ENCODE results near the gene TLR7. TPM values are rescaled to one million over a fixed set of nuclear protein-coding genes. Genes with fewer than 3 reads are reported as not detected.
A peak's percentile ranks its signal among the peaks of the same experiment; 100 is the strongest.

TLR7 gene
- total RNA-seq, 2 experiments from 2014 or later: not detected

DNA sequence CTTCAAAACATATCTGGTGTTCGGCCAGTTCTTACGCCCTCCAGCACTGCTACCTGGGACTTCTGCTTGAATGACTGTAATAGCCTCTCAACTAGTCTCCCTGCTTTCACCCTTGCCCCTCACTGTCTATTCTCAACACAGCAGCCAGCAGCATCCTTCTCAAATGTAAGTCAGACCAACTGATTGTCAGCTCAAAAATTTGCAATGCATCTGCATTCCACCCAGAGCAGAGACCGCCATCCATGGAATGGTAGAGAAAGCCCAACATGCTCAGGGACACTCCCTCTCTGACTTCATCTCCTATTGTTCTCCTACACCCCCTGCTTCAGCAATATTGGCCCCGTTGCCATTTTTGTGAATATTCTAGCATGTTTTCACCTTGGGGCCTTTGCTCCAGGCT, 5.9 kb downstream of the TLR7 start:
- Mint-ChIP-seq H3K9me3 (no peaks in the 10 kb centered on the region), H3K36me3 (ENCODE audit: low read depth) (no peaks in the 10 kb centered on the region), H3K4me3 (no peak overlapping the region), H3K4me1 (peaks cover 2% of the 10 kb centered on the region), H3K27me3 (peaks cover 3% of the 10 kb centered on the region), H3K27ac (no peak overlapping the region)
- no peak for DNase-seq
- CTCF ChIA-PET: no interaction called here
- POLR2A ChIA-PET: no interaction called here

DNA sequence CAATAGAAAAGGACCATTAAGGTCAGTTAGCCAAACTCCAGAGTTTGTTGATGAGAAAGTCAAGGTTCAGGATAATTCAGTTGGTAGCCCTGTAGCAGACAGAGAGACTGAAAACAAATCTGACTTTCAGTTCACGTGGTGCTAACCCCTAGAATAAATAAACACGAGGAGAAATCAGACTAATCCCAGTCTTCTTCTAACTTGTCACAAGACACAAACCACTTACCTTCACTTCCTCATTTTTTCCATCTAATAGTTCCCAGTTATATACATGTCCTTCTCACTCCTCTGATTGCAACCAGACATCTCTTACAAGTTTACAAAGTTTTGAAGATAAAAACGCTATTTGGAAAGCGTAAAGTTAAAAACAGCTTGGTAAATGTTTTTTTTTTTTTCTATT, 7.7 kb downstream of the TLR7 start:
- H3K4me1 Mint-ChIP-seq: no peaks in the 10 kb centered on the region
- POLR2A ChIA-PET: no interaction called here

DNA sequence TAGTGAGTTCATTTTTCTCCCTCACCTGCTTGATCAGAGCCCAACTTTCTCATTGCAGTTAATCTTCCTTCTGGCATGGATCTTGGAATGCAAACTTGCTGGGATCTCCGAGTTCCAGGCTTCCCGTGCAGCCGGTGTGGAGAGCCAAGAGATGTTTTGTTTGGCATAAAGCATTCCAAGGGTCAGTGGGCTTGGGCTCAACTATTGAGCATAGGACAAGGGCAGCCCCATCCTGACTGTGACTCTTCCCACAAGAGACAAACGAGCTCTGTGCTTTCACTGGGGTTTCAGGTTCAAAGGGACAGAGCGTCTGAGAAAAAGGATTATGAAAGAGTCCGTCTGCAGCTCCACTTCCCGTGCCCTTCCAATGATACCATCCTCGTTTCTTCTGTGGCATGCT, 10.5 kb downstream of the TLR7 start:
- Mint-ChIP-seq H3K4me1 (no peaks in the 10 kb centered on the region), H3K36me3 (ENCODE audit: low read depth) (no peaks in the 10 kb centered on the region), H3K4me3 (no peak overlapping the region), H3K27me3 (peaks cover 4% of the 10 kb centered on the region), H3K27ac (no peak overlapping the region), H3K9me3 (no peaks in the 10 kb centered on the region)
- POLR2A ChIA-PET: no interaction called here
- DNase-seq: no peak
- CTCF ChIA-PET: no interaction called here

More for the DNA sequence above, 7.7 kb downstream of the TLR7 start:
- no peak overlapping the region for H3K4me3 Mint-ChIP-seq
- peaks cover 3% of the 10 kb centered on the region for H3K27me3 Mint-ChIP-seq
- no peak for DNase-seq
- CTCF ChIA-PET: no interaction called here
- no peak overlapping the region for H3K27ac Mint-ChIP-seq
- no peaks in the 10 kb centered on the region for H3K9me3 Mint-ChIP-seq
- no peaks in the 10 kb centered on the region for H3K36me3 Mint-ChIP-seq (ENCODE audit: low read depth)

DNA sequence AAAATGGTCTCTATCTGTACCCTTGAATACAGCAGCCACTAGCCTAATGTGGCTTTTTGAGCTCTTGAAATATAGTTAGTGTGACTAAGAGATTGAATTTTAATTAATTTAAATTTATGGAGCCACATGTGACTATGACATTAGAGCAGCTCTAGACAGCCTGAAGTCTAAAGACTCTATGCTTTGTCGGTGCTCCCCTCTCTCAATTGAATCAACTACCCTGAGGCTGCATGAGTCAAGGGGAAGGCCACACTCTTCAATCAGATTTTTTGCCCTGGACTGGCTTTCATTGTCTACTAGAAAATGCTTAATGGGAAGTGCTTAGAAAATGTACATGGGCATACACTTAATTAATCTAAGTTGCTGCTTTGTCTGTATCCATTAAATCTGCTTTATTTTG, 11.7 kb downstream of the TLR7 start:
- DNase-seq: no peak
- ChIA-PET POLR2A (no interaction called here), CTCF (no interaction called here)
- Mint-ChIP-seq H3K27me3 (peaks cover 8% of the 10 kb centered on the region), H3K36me3 (ENCODE audit: low read depth) (no peaks in the 10 kb centered on the region), H3K4me1 (no peaks in the 10 kb centered on the region), H3K9me3 (no peaks in the 10 kb centered on the region), H3K4me3 (no peak overlapping the region), H3K27ac (no peak overlapping the region)

DNA sequence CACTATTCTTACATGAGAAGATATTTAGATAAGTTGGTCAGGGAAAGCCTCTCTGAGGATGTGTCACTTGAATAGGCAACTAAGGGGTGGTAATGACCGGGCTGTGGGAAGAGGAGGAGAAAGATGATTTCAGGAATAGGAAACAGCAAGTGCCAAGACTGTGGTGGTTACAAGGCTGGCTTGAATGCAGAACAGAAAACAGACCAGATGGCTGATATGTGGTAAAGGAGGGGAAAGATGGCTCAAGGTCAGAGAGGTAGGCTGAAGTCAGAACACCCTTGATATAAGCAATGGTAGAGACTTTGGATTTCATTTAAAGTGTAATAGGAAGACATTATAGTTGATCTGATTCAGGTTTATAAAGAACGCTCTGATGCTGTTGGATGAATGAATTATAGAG, 15.0 kb downstream of the TLR7 start:
- Mint-ChIP-seq H3K4me3 (no peak overlapping the region), H3K27me3 (peaks cover 20% of the 10 kb centered on the region), H3K4me1 (no peaks in the 10 kb centered on the region), H3K36me3 (ENCODE audit: low read depth) (no peaks in the 10 kb centered on the region), H3K9me3 (no peaks in the 10 kb centered on the region), H3K27ac (no peak overlapping the region)
- ChIA-PET POLR2A (no interaction called here), CTCF (no interaction called here)
- DNase-seq: no peak

DNA sequence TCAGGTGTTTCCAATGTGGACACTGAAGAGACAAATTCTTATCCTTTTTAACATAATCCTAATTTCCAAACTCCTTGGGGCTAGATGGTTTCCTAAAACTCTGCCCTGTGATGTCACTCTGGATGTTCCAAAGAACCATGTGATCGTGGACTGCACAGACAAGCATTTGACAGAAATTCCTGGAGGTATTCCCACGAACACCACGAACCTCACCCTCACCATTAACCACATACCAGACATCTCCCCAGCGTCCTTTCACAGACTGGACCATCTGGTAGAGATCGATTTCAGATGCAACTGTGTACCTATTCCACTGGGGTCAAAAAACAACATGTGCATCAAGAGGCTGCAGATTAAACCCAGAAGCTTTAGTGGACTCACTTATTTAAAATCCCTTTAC, 18.6 kb downstream of the TLR7 start:
- Mint-ChIP-seq H3K9me3 (peaks cover 3% of the 10 kb centered on the region), H3K27ac (no peak overlapping the region), H3K4me3 (no peak overlapping the region), H3K36me3 (ENCODE audit: low read depth) (no peaks in the 10 kb centered on the region), H3K27me3 (peaks cover 20% of the 10 kb centered on the region), H3K4me1 (peaks cover 10% of the 10 kb centered on the region)
- ChIA-PET POLR2A (no interaction called here), CTCF (interaction anchor here (0.6 kb wide), 1 partner anchor 1333 kb away, joined by 3 read pairs; no protein-coding TSS in a partner anchor)
- DNase-seq: no peak

DNA sequence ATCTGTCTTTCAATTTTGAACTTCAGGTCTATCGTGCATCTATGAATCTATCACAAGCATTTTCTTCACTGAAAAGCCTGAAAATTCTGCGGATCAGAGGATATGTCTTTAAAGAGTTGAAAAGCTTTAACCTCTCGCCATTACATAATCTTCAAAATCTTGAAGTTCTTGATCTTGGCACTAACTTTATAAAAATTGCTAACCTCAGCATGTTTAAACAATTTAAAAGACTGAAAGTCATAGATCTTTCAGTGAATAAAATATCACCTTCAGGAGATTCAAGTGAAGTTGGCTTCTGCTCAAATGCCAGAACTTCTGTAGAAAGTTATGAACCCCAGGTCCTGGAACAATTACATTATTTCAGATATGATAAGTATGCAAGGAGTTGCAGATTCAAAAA, 19.7 kb downstream of the TLR7 start:
- Mint-ChIP-seq H3K4me1 (peaks cover 20% of the 10 kb centered on the region), H3K27me3 (peaks cover 20% of the 10 kb centered on the region), H3K27ac (no peak overlapping the region), H3K36me3 (ENCODE audit: low read depth) (no peaks in the 10 kb centered on the region), H3K9me3 (peaks cover 3% of the 10 kb centered on the region), H3K4me3 (no peak overlapping the region)
- ChIA-PET POLR2A (no interaction called here), CTCF (no interaction called here)
- DNase-seq: no peak

DNA sequence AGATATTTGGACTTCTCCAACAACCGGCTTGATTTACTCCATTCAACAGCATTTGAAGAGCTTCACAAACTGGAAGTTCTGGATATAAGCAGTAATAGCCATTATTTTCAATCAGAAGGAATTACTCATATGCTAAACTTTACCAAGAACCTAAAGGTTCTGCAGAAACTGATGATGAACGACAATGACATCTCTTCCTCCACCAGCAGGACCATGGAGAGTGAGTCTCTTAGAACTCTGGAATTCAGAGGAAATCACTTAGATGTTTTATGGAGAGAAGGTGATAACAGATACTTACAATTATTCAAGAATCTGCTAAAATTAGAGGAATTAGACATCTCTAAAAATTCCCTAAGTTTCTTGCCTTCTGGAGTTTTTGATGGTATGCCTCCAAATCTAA, 20.3 kb downstream of the TLR7 start:
- ChIA-PET POLR2A (no interaction called here), CTCF (no interaction called here)
- Mint-ChIP-seq H3K4me3 (no peak overlapping the region), H3K27me3 (peaks cover 17% of the 10 kb centered on the region), H3K4me1 (peaks cover 22% of the 10 kb centered on the region), H3K27ac (no peak overlapping the region), H3K9me3 (peaks cover 3% of the 10 kb centered on the region), H3K36me3 (ENCODE audit: low read depth) (no peaks in the 10 kb centered on the region)
- DNase-seq: no peak

DNA sequence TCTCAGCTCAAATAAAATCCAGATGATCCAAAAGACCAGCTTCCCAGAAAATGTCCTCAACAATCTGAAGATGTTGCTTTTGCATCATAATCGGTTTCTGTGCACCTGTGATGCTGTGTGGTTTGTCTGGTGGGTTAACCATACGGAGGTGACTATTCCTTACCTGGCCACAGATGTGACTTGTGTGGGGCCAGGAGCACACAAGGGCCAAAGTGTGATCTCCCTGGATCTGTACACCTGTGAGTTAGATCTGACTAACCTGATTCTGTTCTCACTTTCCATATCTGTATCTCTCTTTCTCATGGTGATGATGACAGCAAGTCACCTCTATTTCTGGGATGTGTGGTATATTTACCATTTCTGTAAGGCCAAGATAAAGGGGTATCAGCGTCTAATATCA, 20.9 kb downstream of the TLR7 start:
- no peaks in the 10 kb centered on the region for H3K36me3 Mint-ChIP-seq (ENCODE audit: low read depth)
- CTCF ChIA-PET: interaction anchor here (1.5 kb wide), 1 partner anchor 13 kb away, joined by 4 read pairs; no protein-coding TSS in a partner anchor
- no peak for DNase-seq
- no peak overlapping the region for H3K27ac Mint-ChIP-seq
- peaks cover 16% of the 10 kb centered on the region for H3K27me3 Mint-ChIP-seq
- no peak overlapping the region for H3K4me3 Mint-ChIP-seq
- peaks cover 25% of the 10 kb centered on the region for H3K4me1 Mint-ChIP-seq
- H3K9me3 Mint-ChIP-seq: peaks cover 3% of the 10 kb centered on the region
- POLR2A ChIA-PET: no interaction called here

DNA sequence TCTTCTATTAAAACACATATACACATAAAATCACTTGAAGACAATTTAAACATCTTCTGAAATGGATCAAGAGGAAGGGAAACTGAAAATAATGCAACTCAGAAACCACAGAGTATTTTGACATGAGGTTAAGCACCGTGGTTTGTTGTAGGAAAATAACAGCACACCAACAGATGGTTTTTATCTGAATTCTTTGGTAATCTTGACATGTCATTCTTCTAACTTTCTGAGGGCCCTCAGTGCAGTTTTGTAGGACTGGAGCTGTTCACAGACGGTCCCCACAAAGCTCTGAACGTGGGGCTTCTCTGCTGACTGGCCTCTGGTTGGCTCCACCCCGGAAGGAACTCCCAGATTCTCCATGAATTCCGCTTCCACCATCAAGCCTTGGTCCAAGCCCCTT, 23.6 kb downstream of the TLR7 start:
- CTCF ChIA-PET: interaction anchor here (0.9 to 3.9 kb wide), 3 partner anchors 56 to 121 kb away, joined by 3 to 18 read pairs (median 4); no protein-coding TSS in a partner anchor
- Mint-ChIP-seq H3K4me3 (no peak overlapping the region), H3K27ac (peak overlapping the region; percentile 79), H3K36me3 (ENCODE audit: low read depth) (no peaks in the 10 kb centered on the region), H3K9me3 (peaks cover 3% of the 10 kb centered on the region), H3K27me3 (peaks cover 8% of the 10 kb centered on the region), H3K4me1 (peaks cover 27% of the 10 kb centered on the region)
- POLR2A ChIA-PET: interaction anchor here (1.0 kb wide), 1 partner anchor 71 kb away, joined by 3 read pairs; no protein-coding TSS in a partner anchor
- DNase-seq: no peak

DNA sequence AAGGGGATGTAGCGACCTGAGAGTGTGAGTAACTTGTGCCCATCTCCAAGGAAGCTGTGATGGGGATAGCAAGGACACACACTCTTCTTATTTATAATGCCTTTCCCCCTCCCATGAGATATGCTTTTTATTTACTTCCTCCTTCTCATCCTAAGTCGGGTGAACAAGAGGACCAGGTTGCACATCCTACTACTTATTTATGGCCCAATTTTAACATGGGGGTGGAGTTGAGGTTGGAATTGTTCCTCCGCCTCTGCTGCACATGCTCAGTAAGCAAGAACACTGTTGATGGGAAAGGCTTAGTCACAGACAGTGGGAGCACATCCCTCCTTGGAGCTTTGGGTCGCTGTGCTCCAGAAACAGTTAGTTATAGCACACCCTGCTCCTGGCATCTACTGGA, 24.3 kb downstream of the TLR7 start:
- POLR2A ChIA-PET: interaction anchor here (1.0 kb wide), 1 partner anchor 72 kb away, joined by 3 read pairs; no protein-coding TSS in a partner anchor
- CTCF ChIA-PET: interaction anchor here (0.9 to 3.9 kb wide), 2 partner anchors 56 to 76 kb away, joined by 3 to 18 read pairs; no protein-coding TSS in a partner anchor

DNA sequence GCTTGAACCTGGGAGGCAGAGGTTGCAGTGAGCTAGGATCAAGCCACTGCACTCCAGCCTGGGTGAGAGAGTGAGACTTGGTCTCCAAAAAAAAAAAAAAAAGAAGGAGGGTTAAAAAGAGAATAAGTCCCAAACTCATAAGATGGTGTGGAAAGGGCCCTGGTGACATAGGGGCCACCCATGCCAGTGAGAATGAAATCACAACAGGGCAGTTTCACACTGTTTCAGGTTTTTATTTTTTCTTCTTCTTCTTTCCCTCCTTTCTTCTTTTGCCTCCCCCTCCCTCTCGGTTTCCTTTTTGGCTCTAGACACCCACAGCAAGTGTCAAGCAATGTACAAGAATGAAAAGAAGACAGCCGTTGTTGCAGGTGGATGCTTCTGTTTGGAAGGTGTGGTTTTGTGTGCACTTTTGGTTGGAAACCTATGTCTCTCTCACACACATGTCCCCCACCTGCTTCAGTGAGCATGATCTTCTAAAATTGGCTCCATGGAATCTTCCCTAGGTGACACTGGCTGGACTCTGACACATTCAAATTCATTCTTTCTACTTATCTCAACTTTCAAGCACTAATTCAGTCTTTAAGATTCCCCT, 25.1 kb downstream of the TLR7 start:
- H3K27ac Mint-ChIP-seq: no peak overlapping the region
- no peak for DNase-seq
- no peak overlapping the region for H3K4me3 Mint-ChIP-seq
- peaks cover 3% of the 10 kb centered on the region for H3K9me3 Mint-ChIP-seq
- no peaks in the 10 kb centered on the region for H3K36me3 Mint-ChIP-seq (ENCODE audit: low read depth)
- peaks cover 27% of the 10 kb centered on the region for H3K4me1 Mint-ChIP-seq
- CTCF ChIA-PET: interaction anchor here (3.9 kb wide), 1 partner anchor 77 kb away, joined by 18 read pairs; no protein-coding TSS in a partner anchor
- no peaks in the 10 kb centered on the region for H3K27me3 Mint-ChIP-seq
- POLR2A ChIA-PET: no interaction called here

More for the DNA sequence above, 24.3 kb downstream of the TLR7 start:
- H3K27me3 Mint-ChIP-seq: peaks cover 3% of the 10 kb centered on the region
- no peak overlapping the region for H3K27ac Mint-ChIP-seq
- H3K4me3 Mint-ChIP-seq: no peak overlapping the region
- peaks cover 3% of the 10 kb centered on the region for H3K9me3 Mint-ChIP-seq
- no peaks in the 10 kb centered on the region for H3K36me3 Mint-ChIP-seq (ENCODE audit: low read depth)
- DNase-seq: no peak
- H3K4me1 Mint-ChIP-seq: peaks cover 27% of the 10 kb centered on the region

DNA sequence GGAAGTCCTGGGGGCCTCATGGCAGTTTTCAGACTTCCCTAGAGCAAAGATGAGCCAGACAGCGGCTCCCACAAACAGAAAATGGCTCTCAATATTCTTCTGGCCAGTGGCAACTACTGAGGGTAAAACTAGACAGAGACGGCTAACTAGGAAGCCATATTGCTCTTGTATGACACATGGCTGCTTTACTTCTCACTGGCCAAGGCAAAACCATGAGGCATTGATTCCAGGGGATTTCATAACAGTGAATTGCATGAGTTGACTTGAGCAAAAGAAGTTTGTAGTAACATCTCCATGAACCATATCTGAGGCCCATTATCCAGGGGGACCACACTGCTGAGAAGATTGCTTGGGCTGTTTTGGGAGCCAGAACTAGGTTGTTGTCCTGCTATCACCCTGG, 25.8 kb downstream of the TLR7 start:
- CTCF ChIA-PET: interaction anchor here (3.9 kb wide), 1 partner anchor 78 kb away, joined by 18 read pairs; no protein-coding TSS in a partner anchor
- no peak for DNase-seq
- Mint-ChIP-seq H3K4me3 (no peak overlapping the region), H3K27ac (no peak overlapping the region), H3K9me3 (peaks cover 3% of the 10 kb centered on the region), H3K27me3 (no peaks in the 10 kb centered on the region), H3K36me3 (ENCODE audit: low read depth) (no peaks in the 10 kb centered on the region), H3K4me1 (peaks cover 27% of the 10 kb centered on the region)
- POLR2A ChIA-PET: no interaction called here
